Activated T-helper 1 cell treated with anti-CD3 and anti-CD28 coated beads, Interleukin-12 subunit alpha, Interleukin-12 subunit beta, Interleukin-2, Interleukin-4 antibody, amounts not matched to agents 30 ng/mL and 10 ng/mL and 1 ng/mL, durations not matched to agents 14 hours and 24 hours and 36 hours (primary cell): ENCODE measurements around the gene SPDYE3. TPM values are rescaled to one million over a fixed set of nuclear protein-coding genes. Genes with fewer than 3 reads are reported as not detected.
"Not testable (repeated sequence)": the region's sequence is repeated elsewhere in the genome, so short reads cannot be mapped to it uniquely, and the experiment has no call there.

Source experiments
- DNase-seq: peaks from one replicate; pipeline ENCODE4 v3.0.0; 2021; ENCODE audit warnings: low spot score
- H3K27ac Mint-ChIP-seq: one replicate; pipeline ENCODE4 v1.8.0; 2021; ENCODE audit warnings: mild to moderate bottlenecking, mixed read lengths
- H3K27me3 Mint-ChIP-seq: one replicate; pipeline ENCODE4 v1.8.0; 2022; ENCODE audit warnings: mild to moderate bottlenecking, moderate library complexity, mixed read lengths; ENCODE audit not compliant: insufficient read depth
- H3K36me3 Mint-ChIP-seq: one replicate; pipeline ENCODE4 v1.8.0; 2021; ENCODE audit warnings: low read depth, mixed read lengths
- H3K4me1 Mint-ChIP-seq: one replicate; pipeline ENCODE4 v1.8.0; 2021; ENCODE audit warnings: low read depth, mixed read lengths
- H3K4me3 Mint-ChIP-seq: one replicate; pipeline ENCODE4 v1.8.0; 2021; ENCODE audit warnings: mild to moderate bottlenecking, moderate library complexity, mixed read lengths
- H3K9me3 Mint-ChIP-seq: one replicate; pipeline ENCODE4 v1.8.0; 2021; ENCODE audit warnings: mixed read lengths
- intact Hi-C: fragments of 100-400 bp; cut with micrococcal nuclease; formaldehyde crosslinking; loops from one replicate; pipeline ENCODE4 v1.15.1; 2024
- total RNA-seq: library from RNA; stranded (reverse); gene quantifications from 2 replicates; pipeline ENCODE4 v1.2.3, GENCODE V29; 2022

Gene SPDYE3
- total RNA-seq, 1 donor from 2014 or later: not detected

DNA sequence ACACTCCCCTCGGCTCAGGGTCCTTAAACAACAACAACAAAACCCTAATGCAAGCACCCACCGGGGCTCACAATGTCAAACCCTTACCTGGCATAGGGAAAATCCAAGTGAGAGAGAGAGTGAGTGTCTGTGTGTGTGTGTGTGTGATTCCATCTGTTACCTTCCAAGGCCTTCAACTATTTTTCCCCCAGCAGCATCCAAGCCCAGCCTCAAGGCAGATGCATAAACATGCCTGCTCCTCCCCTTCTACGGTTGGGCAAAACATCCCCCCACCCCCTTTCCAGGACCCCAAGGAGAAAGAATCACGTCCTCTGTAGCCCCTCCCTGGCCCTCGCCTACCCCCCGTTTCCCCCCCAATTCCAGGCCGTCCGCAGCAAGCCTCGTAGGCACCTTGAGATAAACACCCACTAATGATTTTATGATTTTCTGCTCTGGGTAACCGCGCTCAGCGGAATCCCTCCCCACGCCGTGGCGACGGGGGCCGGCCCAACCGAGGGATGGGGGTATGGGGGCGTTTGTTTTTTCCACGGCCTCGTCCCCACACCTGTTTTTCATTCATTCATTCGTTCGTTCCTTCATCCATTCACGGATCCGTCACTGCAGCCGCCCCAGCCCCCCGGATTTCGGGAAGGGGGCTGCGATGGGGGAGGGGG is 36.4 kb upstream of the SPDYE3 start:
- H3K36me3 Mint-ChIP-seq, DNase-seq, H3K27me3 Mint-ChIP-seq, H3K9me3 Mint-ChIP-seq: not testable (repeated sequence)
- peaks cover 20% of the 10 kb centered on the region for H3K4me1 Mint-ChIP-seq
- intact Hi-C loops: loop anchor here (5.0 kb wide), 4 partner anchors 49 to 719 kb away; partner anchors contain the start of genes FAM200A and TRIP6
- H3K4me3 Mint-ChIP-seq: peak overlapping the region; percentile 76
- H3K27ac Mint-ChIP-seq: peak overlapping the region; percentile 2

DNA sequence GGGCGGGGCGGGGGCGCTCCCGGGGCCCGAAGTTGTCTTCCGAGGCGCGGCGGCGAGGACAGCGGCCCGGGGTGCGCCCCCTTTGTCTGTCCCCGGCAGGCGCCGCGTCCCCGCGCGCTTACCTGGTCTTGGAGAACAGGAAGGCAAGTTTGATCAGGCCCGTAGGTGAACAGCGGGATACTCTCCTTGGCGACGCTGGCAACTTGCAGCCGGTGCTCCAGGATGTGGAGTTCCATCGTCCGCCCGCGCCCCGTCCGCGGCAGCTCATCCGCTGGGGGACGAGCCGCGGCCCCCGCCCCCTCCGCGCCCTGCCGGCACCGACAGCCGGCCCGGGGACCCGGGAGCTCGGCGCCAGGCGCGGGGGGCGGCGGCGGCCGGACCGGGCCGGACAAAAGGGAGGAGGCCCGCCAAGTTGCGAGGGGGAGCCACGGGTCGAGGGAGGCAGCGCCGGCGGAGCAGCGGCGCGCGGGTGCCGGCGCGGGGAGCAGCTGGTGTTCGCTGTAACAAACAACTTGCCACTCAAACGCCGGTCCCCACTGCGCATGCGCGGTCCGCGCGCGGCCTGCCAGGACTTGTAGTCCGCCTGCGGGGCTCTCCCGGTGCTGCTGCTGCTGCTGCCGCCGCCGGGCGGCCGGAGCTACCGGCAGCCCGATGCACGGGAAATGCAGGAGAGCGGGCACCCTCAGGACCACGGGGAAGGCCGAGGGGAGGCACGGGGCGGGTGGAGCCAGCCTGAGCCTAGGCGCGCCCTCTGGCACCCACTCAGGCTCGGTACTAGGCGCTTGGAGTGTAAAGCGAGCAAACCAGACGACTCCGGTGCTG is 35.6 kb upstream of the SPDYE3 start:
- H3K27me3 Mint-ChIP-seq: peaks cover 2% of the 10 kb centered on the region
- no peaks in the 10 kb centered on the region for H3K9me3 Mint-ChIP-seq
- peaks cover 14% of the 10 kb centered on the region for H3K4me1 Mint-ChIP-seq
- peak overlapping the region; percentile 55 for H3K27ac Mint-ChIP-seq
- intact Hi-C loops: loop anchor here (1.0 to 5.0 kb wide), 9 partner anchors 50 to 720 kb away; partner anchors contain the start of genes AP4M1, FAM200A, LAMTOR4 and MCM7
- H3K36me3 Mint-ChIP-seq: peaks cover 4% of the 10 kb centered on the region
- peak; percentile 98 for DNase-seq
- peak overlapping the region; percentile 77 for H3K4me3 Mint-ChIP-seq

- H3K36me3 Mint-ChIP-seq, H3K27ac Mint-ChIP-seq, H3K27me3 Mint-ChIP-seq, DNase-seq, H3K9me3 Mint-ChIP-seq: not testable (repeated sequence)
- intact Hi-C loops: loop anchor here (1.0 to 5.0 kb wide), 9 partner anchors 50 to 720 kb away; partner anchors contain the start of genes AP4M1, FAM200A, LAMTOR4 and MCM7
- Mint-ChIP-seq H3K4me3 (peak overlapping the region; percentile 77), H3K4me1 (peaks cover 14% of the 10 kb centered on the region)
Measured at GRCh38 chr7:100272538-100272902, 35.0 kb upstream of the SPDYE3 start.

DNA sequence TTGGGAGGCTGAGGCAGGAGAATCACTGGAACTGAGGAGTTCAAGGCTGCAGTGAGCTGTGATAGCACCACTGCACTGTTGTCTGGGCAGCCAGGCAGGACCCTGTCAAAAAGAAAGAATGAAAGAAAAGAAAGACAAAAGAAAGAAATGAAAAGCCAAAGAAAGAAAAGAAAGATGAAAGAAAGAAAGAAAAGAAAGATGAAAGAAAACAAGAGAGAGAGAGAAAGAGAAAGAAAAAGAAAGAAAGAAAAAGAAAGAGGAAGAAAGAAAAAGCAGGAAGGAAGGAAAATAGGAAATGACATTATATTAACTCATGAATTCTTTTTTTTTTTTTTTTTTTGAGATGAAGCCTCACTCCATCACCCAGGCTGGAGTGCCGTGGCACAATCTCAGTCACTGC is 32.4 kb upstream of the SPDYE3 start:
- peaks cover 14% of the 10 kb centered on the region for H3K4me1 Mint-ChIP-seq
- no peak for DNase-seq
- peaks cover 9% of the 10 kb centered on the region for H3K36me3 Mint-ChIP-seq
- peaks cover 2% of the 10 kb centered on the region for H3K27me3 Mint-ChIP-seq
- H3K27ac Mint-ChIP-seq: no peak overlapping the region
- no peak overlapping the region for H3K4me3 Mint-ChIP-seq
- H3K9me3 Mint-ChIP-seq: no peaks in the 10 kb centered on the region
- intact Hi-C loops: no loop called here

DNA sequence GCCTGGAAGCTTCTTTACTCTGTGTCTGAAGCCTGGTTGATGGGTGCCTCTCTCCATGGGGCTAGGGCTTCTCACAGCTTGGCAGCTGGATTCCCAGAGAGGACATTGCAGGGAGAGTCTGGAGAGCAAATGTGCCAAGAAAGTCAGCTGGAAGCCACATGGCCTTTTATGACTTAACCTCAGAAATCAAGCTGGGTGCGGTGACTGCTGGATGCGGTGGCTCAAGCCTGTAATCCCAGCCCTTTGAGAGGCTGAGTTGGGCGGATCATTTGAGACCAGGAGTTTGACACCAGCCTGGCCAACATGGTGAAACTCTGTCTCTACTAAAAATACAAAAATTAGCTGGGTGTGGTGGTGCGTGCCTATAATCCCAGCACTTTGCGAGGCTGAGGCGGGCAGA is 31.4 kb upstream of the SPDYE3 start:
- H3K36me3 Mint-ChIP-seq, DNase-seq, H3K27me3 Mint-ChIP-seq, H3K4me1 Mint-ChIP-seq, H3K9me3 Mint-ChIP-seq, intact Hi-C loops, H3K4me3 Mint-ChIP-seq, H3K27ac Mint-ChIP-seq: not testable (repeated sequence)

- not testable (repeated sequence) for H3K4me1 Mint-ChIP-seq
Measured at GRCh38 chr7:100282069-100282608, 25.4 kb upstream of the SPDYE3 start.

DNA sequence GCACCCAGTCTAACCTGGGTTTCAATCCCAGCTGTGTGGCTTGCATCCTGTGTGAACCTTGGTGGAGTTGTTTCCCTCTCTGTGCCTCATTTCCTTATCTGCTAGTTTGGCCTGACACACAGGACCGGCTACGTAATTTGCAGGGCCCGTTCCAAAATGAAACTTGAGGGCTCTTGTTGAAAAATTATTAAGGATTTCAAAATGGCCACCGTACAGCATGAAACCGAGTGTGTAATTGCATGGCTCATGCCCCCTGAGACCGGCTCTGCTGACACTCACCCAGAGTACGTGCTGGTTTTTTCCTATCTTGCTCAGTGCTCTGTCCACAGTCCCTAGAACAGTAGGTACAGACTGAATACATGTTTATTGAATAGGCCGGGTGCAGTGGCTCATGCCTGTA is 24.4 kb upstream of the SPDYE3 start:
- H3K4me1 Mint-ChIP-seq, H3K27ac Mint-ChIP-seq, intact Hi-C loops, H3K4me3 Mint-ChIP-seq, H3K27me3 Mint-ChIP-seq, H3K36me3 Mint-ChIP-seq, H3K9me3 Mint-ChIP-seq, DNase-seq: not testable (repeated sequence)

More at GRCh38 chr7:100282069-100282608, 25.4 kb upstream of the SPDYE3 start:
- intact Hi-C loops, H3K4me3 Mint-ChIP-seq, H3K27me3 Mint-ChIP-seq, H3K27ac Mint-ChIP-seq, H3K36me3 Mint-ChIP-seq, H3K9me3 Mint-ChIP-seq, DNase-seq: not testable (repeated sequence)

DNA sequence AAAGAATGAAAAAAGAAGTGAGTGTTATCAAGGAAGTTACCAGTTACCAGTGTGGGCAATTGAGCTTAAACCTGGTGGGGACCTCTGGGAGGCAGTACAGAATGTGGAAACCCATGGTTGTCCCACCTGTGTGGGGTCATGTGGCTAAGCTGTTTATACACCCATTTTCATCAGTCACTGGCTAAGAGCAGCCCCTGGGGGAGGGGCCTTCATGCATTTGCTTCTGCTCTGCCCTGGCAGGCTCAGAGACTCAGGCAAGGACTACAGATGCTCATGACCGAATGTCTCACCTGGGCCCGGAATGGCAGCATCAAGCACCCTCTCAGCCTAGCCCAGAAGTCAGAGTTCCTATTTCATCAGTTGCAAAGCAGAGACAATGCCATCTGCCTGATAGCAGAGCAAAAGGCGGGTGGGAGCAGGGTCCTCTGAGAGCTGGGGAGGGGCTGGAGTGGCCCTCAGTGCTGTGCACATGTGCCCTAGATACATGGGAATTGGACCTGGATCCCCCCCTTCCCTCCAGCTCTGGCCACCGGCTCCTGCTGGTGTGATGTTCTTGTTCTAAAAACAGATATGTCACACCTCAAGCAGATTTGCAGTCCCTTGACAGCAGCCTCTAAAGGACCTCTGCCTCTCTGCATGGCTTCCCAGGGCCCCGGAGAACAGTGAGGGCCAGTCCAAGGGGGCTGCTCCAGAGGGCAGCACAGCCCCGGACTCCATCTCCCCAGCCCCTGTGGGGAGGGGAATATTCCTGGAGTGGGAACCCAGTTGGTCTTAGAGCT is 20.1 kb upstream of the SPDYE3 start:
- H3K4me3 Mint-ChIP-seq, H3K9me3 Mint-ChIP-seq, H3K27me3 Mint-ChIP-seq, H3K27ac Mint-ChIP-seq, DNase-seq, H3K36me3 Mint-ChIP-seq, intact Hi-C loops, H3K4me1 Mint-ChIP-seq: not testable (repeated sequence)

GRCh38 chr7:100288258-100288657 is 19.2 kb upstream of the SPDYE3 start:
- H3K4me3 Mint-ChIP-seq, DNase-seq, H3K4me1 Mint-ChIP-seq, H3K27me3 Mint-ChIP-seq, H3K36me3 Mint-ChIP-seq, H3K9me3 Mint-ChIP-seq, intact Hi-C loops, H3K27ac Mint-ChIP-seq: not testable (repeated sequence)

DNA sequence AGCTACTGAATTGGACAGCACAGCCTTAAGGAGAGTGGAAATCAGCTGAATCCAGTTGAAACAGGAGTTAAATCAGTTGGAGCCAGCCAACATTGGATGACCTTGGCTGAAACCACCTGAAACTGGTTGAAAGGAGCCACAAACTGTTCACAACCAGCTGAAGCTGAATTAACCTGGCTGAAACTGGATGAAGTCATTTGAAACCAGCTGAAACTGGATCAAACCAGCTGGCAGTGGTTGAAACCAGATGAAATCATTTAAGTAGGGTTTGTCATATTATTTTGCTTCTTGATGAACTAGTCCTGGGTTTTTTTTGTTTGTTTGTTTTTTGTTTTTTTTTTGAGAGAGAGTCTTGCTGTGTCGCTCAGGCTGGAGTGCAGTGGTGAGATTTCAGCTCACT is 15.3 kb upstream of the SPDYE3 start:
- DNase-seq, intact Hi-C loops, H3K4me1 Mint-ChIP-seq, H3K9me3 Mint-ChIP-seq, H3K4me3 Mint-ChIP-seq, H3K36me3 Mint-ChIP-seq, H3K27ac Mint-ChIP-seq, H3K27me3 Mint-ChIP-seq: not testable (repeated sequence)

GRCh38 chr7:100295269-100295668 is 12.2 kb upstream of the SPDYE3 start:
- H3K4me1 Mint-ChIP-seq, H3K9me3 Mint-ChIP-seq, H3K36me3 Mint-ChIP-seq, DNase-seq, intact Hi-C loops, H3K27me3 Mint-ChIP-seq, H3K4me3 Mint-ChIP-seq, H3K27ac Mint-ChIP-seq: not testable (repeated sequence)

DNA sequence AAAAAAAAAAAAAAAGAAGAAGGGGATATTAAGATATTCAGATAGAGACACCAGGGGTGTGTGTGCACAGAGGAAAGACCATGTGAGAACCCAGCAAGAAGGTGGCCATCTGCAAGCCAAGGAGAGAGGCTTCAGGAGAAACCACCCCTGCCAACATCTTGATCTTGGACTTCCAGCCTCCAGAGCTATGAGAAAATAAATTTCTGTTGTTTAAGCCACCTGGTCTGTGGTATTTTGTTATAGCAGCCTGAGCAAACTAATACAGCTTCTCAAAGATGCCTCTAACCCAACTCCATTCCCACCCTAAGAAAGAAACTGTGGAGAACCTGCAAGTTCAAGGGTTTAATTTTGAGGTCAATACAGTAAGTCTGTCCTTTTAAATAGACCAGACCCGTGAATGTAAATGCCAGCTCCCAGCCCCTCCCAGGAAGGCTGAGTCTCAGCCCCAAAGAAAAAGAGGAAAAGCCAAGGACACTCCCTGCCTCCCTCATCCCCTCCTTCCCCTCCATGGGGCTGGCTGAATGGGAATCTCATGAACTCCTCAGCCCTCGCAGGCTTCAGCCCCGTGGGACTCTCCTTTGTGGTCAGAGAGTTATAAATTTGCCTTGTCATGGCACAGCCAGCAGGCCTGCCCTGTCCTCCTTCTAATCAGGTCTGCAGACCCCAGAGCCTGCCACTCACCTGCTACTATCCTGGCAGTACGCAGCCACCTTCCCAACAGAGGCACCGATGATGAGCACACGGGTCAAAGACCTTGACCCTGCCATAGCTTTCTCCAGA is 9.5 kb upstream of the SPDYE3 start:
- DNase-seq, H3K9me3 Mint-ChIP-seq, H3K36me3 Mint-ChIP-seq, H3K27me3 Mint-ChIP-seq, H3K4me3 Mint-ChIP-seq, H3K4me1 Mint-ChIP-seq, intact Hi-C loops: not testable (repeated sequence)
- peak overlapping the region; percentile 29 for H3K27ac Mint-ChIP-seq
